ENCODE results near the gene CLIC4. TPM values are rescaled to one million over a fixed set of nuclear protein-coding genes. Genes with fewer than 3 reads are reported as not detected.

CLIC4 gene
- 199 and 210 TPM in 2 replicates for total RNA-seq

DNA sequence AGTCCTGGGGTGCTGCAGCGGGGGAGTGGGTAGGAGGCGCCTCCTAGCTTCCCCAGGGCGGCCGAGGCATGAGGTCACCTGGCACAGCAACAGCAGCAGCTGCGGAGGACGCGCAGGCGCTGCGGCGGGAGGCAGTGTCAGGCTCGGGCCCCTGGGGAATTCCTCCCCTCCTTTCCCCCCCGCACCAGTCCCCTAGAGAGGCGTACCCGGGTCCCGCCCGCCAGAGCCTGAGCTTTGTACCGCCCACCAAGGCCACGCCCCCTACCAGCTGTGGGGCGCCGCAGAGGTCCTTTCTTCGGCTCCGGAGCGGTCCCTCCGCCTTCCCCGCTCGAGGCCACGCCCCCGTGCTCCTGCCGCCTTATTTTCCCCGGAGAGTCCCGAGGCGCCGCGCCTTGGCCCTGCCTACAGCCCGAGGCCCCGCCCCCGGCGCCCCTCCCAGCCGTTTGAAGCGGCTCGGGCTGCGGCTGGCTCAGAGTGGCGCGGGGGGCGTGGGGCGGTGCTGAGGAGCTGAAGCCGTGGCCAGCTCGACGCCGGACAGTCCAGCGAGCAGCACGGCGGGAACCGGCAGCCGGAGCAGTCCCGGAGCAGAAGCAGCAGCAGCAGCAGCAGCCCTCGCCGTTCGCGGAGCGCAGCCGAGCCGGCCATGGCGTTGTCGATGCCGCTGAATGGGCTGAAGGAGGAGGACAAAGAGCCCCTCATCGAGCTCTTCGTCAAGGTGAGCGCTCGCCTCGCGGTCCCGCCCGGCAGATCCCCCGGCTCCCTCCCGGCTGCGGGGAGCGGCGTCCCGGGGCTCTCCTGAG, at the start of gene CLIC4:
CLIC4 (plus strand) TSS at position 537 of the 800 bp plus-strand sequence; CDS start at position 644, 107 bp downstream.

Other genes with a start within 250 kb of the CLIC4 start
- 15.0 and 21.9 TPM in 2 replicates for gene RCAN3, start 242.6 kb upstream of the CLIC4 start, total RNA-seq
- gene NCMAP, start 189.4 kb upstream of the CLIC4 start, total RNA-seq: under 0.01 and 0.21 TPM in 2 replicates
- gene SRRM1, start 102.1 kb upstream of the CLIC4 start, total RNA-seq: 31.4 and 40.5 TPM in 2 replicates
- gene RUNX3, start 184.8 kb downstream of the CLIC4 start, total RNA-seq: 0.34 and 0.50 TPM in 2 replicates

All from nasal cavity respiratory epithelium epithelial cell of viscerocranial mucosa (primary cell).